ENCODE measurements around the gene CCDC97. TPM values are rescaled to one million over a fixed set of nuclear protein-coding genes. Genes with fewer than 3 reads are reported as not detected.

The CCDC97 gene
- total RNA-seq, 1 donor from 2014 or later: 36.7 TPM

- H3K27ac Mint-ChIP-seq (ENCODE audit: unreplicated experiment): peak within 1 kb of the TSS; percentile 75
- H3K36me3 Mint-ChIP-seq (ENCODE audit: unreplicated experiment): peaks cover 5% of the 10 kb centered on the region
- H3K9me3 Mint-ChIP-seq (ENCODE audit: unreplicated experiment): peaks cover 12% of the 10 kb centered on the region
- H3K4me1 Mint-ChIP-seq (ENCODE audit: low read depth, unreplicated experiment): peaks cover 9% of the 10 kb centered on the region
- peak; percentile 88 for DNase-seq
- peaks cover 20% of the 10 kb centered on the region for H3K27me3 Mint-ChIP-seq (ENCODE audit: unreplicated experiment)
- TF ChIP-seq CTCF (IDR thresholded peaks at IDR 0.05; ENCODE audit: partially characterized antibody, unreplicated experiment): peak; percentile 88
- peak within 1 kb of the TSS; percentile 99 for H3K4me3 Mint-ChIP-seq (ENCODE audit: unreplicated experiment)
These were observed 43.7 kb downstream of the CCDC97 start, which contains the start of gene TGFB1 for GRCh38 chr19:41353466-41354342. Gene TGFB1 (minus strand): TSS chr19:41353922. CDS start chr19:41353044, 878 bp downstream.

GRCh38 chr19:41354343-41354953, 44.5 kb downstream of the CCDC97 start:
- H3K4me3 Mint-ChIP-seq (ENCODE audit: unreplicated experiment): peak overlapping the region; percentile 85
- H3K36me3 Mint-ChIP-seq (ENCODE audit: unreplicated experiment): peaks cover 5% of the 10 kb centered on the region
- TF ChIP-seq CTCF (IDR thresholded peaks at IDR 0.05; ENCODE audit: partially characterized antibody, unreplicated experiment): no peak
- peaks cover 12% of the 10 kb centered on the region for H3K9me3 Mint-ChIP-seq (ENCODE audit: unreplicated experiment)
- H3K4me1 Mint-ChIP-seq (ENCODE audit: low read depth, unreplicated experiment): peaks cover 9% of the 10 kb centered on the region
- peaks cover 20% of the 10 kb centered on the region for H3K27me3 Mint-ChIP-seq (ENCODE audit: unreplicated experiment)
- DNase-seq: no peak
- peak overlapping the region; percentile 11 for H3K27ac Mint-ChIP-seq (ENCODE audit: unreplicated experiment)

- Mint-ChIP-seq H3K36me3 (ENCODE audit: unreplicated experiment) (peaks cover 5% of the 10 kb centered on the region), H3K4me1 (ENCODE audit: low read depth, unreplicated experiment) (peaks cover 9% of the 10 kb centered on the region), H3K4me3 (ENCODE audit: unreplicated experiment) (peak overlapping the region; percentile 82), H3K27ac (ENCODE audit: unreplicated experiment) (peak overlapping the region; percentile 38), H3K27me3 (ENCODE audit: unreplicated experiment) (peaks cover 20% of the 10 kb centered on the region), H3K9me3 (ENCODE audit: unreplicated experiment) (peaks cover 12% of the 10 kb centered on the region)
- TF ChIP-seq CTCF (IDR thresholded peaks at IDR 0.05; ENCODE audit: partially characterized antibody, unreplicated experiment): no peak
- DNase-seq: no peak
These were observed 45.1 kb downstream of the CCDC97 start for GRCh38 chr19:41355035-41355434.

GRCh38 chr19:41355802-41356201, 45.8 kb downstream of the CCDC97 start:
- H3K36me3 Mint-ChIP-seq (ENCODE audit: unreplicated experiment): peaks cover 3% of the 10 kb centered on the region
- H3K4me3 Mint-ChIP-seq (ENCODE audit: unreplicated experiment): no peak overlapping the region
- peaks cover 18% of the 10 kb centered on the region for H3K27me3 Mint-ChIP-seq (ENCODE audit: unreplicated experiment)
- peaks cover 8% of the 10 kb centered on the region for H3K4me1 Mint-ChIP-seq (ENCODE audit: low read depth, unreplicated experiment)
- DNase-seq: no peak
- no peak for TF ChIP-seq CTCF (IDR thresholded peaks at IDR 0.05; ENCODE audit: partially characterized antibody, unreplicated experiment)
- peaks cover 11% of the 10 kb centered on the region for H3K9me3 Mint-ChIP-seq (ENCODE audit: unreplicated experiment)
- no peak overlapping the region for H3K27ac Mint-ChIP-seq (ENCODE audit: unreplicated experiment)
